22Rv1 (cell line): ENCODE measurements around the gene SYCN.

Experiments used
- H3K27ac ChIP-seq: fragments of 450-650 bp; 2 replicates; pipeline ENCODE4 v1.5.1; 2017
- CTCF ChIP-seq: fragments of 450-650 bp; IDR thresholded peaks from 2 replicates; pipeline ENCODE4 v1.5.1; 2017; ENCODE audit warnings: mild to moderate bottlenecking
- ZFX ChIP-seq: fragments of 450-650 bp; IDR thresholded peaks from 2 replicates; pipeline ENCODE4 v1.6.1; 2017; ENCODE audit warnings: antibody characterized with exemption, borderline replicate concordance

The SYCN gene

GRCh38 chr19:39203372-39204341 lies at the start of gene SYCN:
Gene SYCN, minus strand, starts transcription at chr19:39204263. Its CDS starts 9 bp downstream, at chr19:39204254.
- TF ChIP-seq CTCF (no peak), ZFX (no peak)
- H3K27ac ChIP-seq: no peak within 1 kb of the TSS

- H3K27ac ChIP-seq: no peak overlapping the region
- TF ChIP-seq ZFX (no peak), CTCF (no peak)
These were observed 49.5 kb upstream of the SYCN start for GRCh38 chr19:39253374-39254149.

GRCh38 chr19:39252458-39252857 lies 48.4 kb upstream of the SYCN start:
- TF ChIP-seq CTCF: no peak
- no peak for TF ChIP-seq ZFX
- H3K27ac ChIP-seq: no peak overlapping the region

GRCh38 chr19:39251846-39252245 lies 47.8 kb upstream of the SYCN start:
- no peak for TF ChIP-seq CTCF
- no peak for TF ChIP-seq ZFX

GRCh38 chr19:39251081-39251480 lies 47.0 kb upstream of the SYCN start:
- H3K27ac ChIP-seq: no peak overlapping the region
- TF ChIP-seq CTCF: no peak
- no peak for TF ChIP-seq ZFX

More at GRCh38 chr19:39251846-39252245, 47.8 kb upstream of the SYCN start:
- no peak overlapping the region for H3K27ac ChIP-seq

GRCh38 chr19:39248806-39249205 lies 44.7 kb upstream of the SYCN start, which contains the start of gene IFNL4:
Gene IFNL4, minus strand, starts transcription at chr19:39248856.
- TF ChIP-seq CTCF (no peak), ZFX (no peak)
- no peak within 1 kb of the TSS for H3K27ac ChIP-seq
